GM21515 (cell line): ENCODE data around the gene ANKK1.

ENCODE experiments used
- ATAC-seq: cut with Tn5 transposase; IDR thresholded peaks from one replicate; pipeline ENCODE4 v1.9.1; 2021; ENCODE audit not compliant: unreplicated experiment

The ANKK1 gene

GRCh38 chr11:113407163-113407562 lies 19.6 kb downstream of the ANKK1 start:
- ATAC-seq = no peak

GRCh38 chr11:113408206-113408605 lies 20.6 kb downstream of the ANKK1 start:
- ATAC-seq = no peak

GRCh38 chr11:113408887-113409286 lies 21.3 kb downstream of the ANKK1 start:
- ATAC-seq = no peak

- no peak for ATAC-seq
Measured at GRCh38 chr11:113409526-113409925, 21.9 kb downstream of the ANKK1 start.

GRCh38 chr11:113410414-113411135 lies 23.0 kb downstream of the ANKK1 start:
- no peak for ATAC-seq

- no peak for ATAC-seq
Measured at GRCh38 chr11:113411536-113411935, 24.0 kb downstream of the ANKK1 start.

GRCh38 chr11:113412675-113413074 lies 25.1 kb downstream of the ANKK1 start:
- no peak for ATAC-seq

GRCh38 chr11:113415343-113415742 lies 27.8 kb downstream of the ANKK1 start:
- ATAC-seq = no peak

- no peak for ATAC-seq
Measured at GRCh38 chr11:113417428-113417827, 29.8 kb downstream of the ANKK1 start.

- no peak for ATAC-seq
Measured at GRCh38 chr11:113419454-113420003, 31.9 kb downstream of the ANKK1 start.

- ATAC-seq = no peak
Measured at GRCh38 chr11:113420808-113421207, 33.2 kb downstream of the ANKK1 start.

GRCh38 chr11:113426686-113427085 lies 39.1 kb downstream of the ANKK1 start:
- no peak for ATAC-seq

- ATAC-seq = no peak
Measured at GRCh38 chr11:113431746-113432145, 44.2 kb downstream of the ANKK1 start.

- no peak for ATAC-seq
Measured at GRCh38 chr11:113435190-113435968, 47.8 kb downstream of the ANKK1 start.

- no peak for ATAC-seq
Measured at GRCh38 chr11:113436672-113437252, 49.2 kb downstream of the ANKK1 start.

- ATAC-seq = no peak
Measured at GRCh38 chr11:113440816-113441215, 53.2 kb downstream of the ANKK1 start.

- ATAC-seq = no peak
Measured at GRCh38 chr11:113444502-113445123, 57.0 kb downstream of the ANKK1 start.

- no peak for ATAC-seq
Measured at GRCh38 chr11:113446112-113446511, 58.5 kb downstream of the ANKK1 start.

GRCh38 chr11:113446938-113447337 lies 59.4 kb downstream of the ANKK1 start:
- no peak for ATAC-seq

GRCh38 chr11:113447621-113448315 lies 60.2 kb downstream of the ANKK1 start:
- no peak for ATAC-seq

- ATAC-seq = no peak
Measured at GRCh38 chr11:113448316-113448677, 60.7 kb downstream of the ANKK1 start.
